ENCODE measurements around the gene MCCD1. TPM values are rescaled to one million over a fixed set of nuclear protein-coding genes. Genes with fewer than 3 reads are reported as not detected.

Gene MCCD1
- total RNA-seq, 2 experiments from 2014 or later = not detected

DNA sequence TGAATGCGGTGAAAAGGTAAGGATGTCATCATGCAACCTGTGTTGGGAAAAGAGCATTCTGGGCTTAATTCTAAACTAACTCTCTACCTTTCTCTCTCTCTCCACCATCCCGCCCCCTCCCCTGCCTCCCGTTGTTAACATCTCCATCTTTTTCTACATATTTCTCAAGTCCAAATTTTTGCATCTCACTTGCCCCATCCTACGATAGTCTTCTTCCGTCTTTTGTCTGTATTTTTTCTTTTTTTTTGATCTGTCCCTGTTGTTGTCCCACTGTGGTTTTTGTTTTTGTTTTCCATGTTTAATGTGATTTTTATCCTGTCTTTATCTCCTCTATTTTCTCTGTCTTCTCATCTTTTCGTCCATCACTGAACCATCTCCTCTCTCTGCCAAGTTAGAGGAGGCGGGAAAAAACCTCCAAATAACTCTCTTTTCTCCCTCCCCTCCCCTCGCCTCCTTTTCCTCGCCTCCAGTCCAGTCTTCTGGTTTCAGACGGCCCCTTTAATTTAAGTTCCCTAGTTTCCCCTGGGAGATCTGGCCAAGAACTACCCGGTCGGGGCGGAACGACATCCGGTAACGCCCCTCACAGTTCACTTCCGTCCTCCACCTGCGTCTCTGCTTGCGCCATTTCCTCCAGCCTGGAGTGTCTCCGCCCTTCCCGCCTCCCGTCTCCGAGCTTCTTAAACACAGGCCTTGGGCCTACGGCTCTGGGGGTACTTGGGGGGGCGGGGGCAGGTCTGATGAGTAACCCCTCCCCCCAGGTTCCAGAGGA lies 18.4 kb downstream of the MCCD1 start, which contains the start of gene NFKBIL1:
TSS of gene NFKBIL1 (plus strand) at position 651 of the 769 bp plus-strand sequence. CDS start at position 738, 87 bp downstream.
- H3K4me3 Mint-ChIP-seq = peak within 1 kb of the TSS; percentile 86
- TF ChIP-seq, protein P1, sequence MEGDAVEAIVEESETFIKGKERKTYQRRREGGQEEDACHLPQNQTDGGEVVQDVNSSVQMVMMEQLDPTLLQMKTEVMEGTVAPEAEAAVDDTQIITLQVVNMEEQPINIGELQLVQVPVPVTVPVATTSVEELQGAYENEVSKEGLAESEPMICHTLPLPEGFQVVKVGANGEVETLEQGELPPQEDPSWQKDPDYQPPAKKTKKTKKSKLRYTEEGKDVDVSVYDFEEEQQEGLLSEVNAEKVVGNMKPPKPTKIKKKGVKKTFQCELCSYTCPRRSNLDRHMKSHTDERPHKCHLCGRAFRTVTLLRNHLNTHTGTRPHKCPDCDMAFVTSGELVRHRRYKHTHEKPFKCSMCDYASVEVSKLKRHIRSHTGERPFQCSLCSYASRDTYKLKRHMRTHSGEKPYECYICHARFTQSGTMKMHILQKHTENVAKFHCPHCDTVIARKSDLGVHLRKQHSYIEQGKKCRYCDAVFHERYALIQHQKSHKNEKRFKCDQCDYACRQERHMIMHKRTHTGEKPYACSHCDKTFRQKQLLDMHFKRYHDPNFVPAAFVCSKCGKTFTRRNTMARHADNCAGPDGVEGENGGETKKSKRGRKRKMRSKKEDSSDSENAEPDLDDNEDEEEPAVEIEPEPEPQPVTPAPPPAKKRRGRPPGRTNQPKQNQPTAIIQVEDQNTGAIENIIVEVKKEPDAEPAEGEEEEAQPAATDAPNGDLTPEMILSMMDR (IDR thresholded peaks at IDR 0.05) = peak; percentile 21
- Histone ChIP-seq H3K9me3 (ENCODE audit: control insufficient read depth in 1 of 2, insufficient read depth in 1 of 2, low read length in 2 of 2) (no peaks in the 10 kb centered on the region), H3K27me3 (ENCODE audit: control insufficient read depth in 1 of 2, insufficient read depth in 2 of 2, low read length in 2 of 2) (no peaks in the 10 kb centered on the region), H3K4me3 (ENCODE audit: low read length) (peak within 1 kb of the TSS; percentile 62), H3K4me1 (ENCODE audit: insufficient read depth, low read length) (peaks cover 47% of the 10 kb centered on the region), H3K27ac (ENCODE audit: low read depth in 1 of 2, low read length in 2 of 2) (peak within 1 kb of the TSS; percentile 72 to 89), H3K36me3 (ENCODE audit: insufficient read depth, low read length) (peaks cover 8% of the 10 kb centered on the region)
- no peaks in the 10 kb centered on the region for H3K9me3 Mint-ChIP-seq
- H3K27me3 Mint-ChIP-seq = no peaks in the 10 kb centered on the region
- H3K27ac Mint-ChIP-seq = peak within 1 kb of the TSS; percentile 84
- CTCF ChIA-PET = interaction anchor here (0.6 to 11.8 kb wide), 11 partner anchors 9 to 921 kb away, joined by 3 to 284 read pairs (median 4); partner anchors contain the start of genes LST1, LTB, NCR3 and TNF
- DNase-seq (peak; percentile 74 to 95 (median 84)), ATAC-seq (ENCODE audit: poor library complexity) (peak; percentile 78)
- intact Hi-C loops (cut with DNase I, micrococcal nuclease) = loop anchor here (1.0 to 5.0 kb wide), 6 partner anchors 33 to 350 kb away; partner anchors contain the start of genes BAG6 (in 1 of the 2), EHMT2 (in 1 of the 2) and PRRC2A (in 1 of the 2)
- H3K36me3 Mint-ChIP-seq (ENCODE audit: low read depth) = peaks cover 7% of the 10 kb centered on the region
- H3K4me1 Mint-ChIP-seq (ENCODE audit: low read depth) = peaks cover 41% of the 10 kb centered on the region
- POLR2A ChIA-PET = interaction anchor here (0.6 to 8.1 kb wide), 11 partner anchors 12 to 275 kb away, joined by 3 to 220 read pairs (median 5); partner anchors contain the start of genes ABHD16A, BAG6, HSPA1A and HSPA1L

DNA sequence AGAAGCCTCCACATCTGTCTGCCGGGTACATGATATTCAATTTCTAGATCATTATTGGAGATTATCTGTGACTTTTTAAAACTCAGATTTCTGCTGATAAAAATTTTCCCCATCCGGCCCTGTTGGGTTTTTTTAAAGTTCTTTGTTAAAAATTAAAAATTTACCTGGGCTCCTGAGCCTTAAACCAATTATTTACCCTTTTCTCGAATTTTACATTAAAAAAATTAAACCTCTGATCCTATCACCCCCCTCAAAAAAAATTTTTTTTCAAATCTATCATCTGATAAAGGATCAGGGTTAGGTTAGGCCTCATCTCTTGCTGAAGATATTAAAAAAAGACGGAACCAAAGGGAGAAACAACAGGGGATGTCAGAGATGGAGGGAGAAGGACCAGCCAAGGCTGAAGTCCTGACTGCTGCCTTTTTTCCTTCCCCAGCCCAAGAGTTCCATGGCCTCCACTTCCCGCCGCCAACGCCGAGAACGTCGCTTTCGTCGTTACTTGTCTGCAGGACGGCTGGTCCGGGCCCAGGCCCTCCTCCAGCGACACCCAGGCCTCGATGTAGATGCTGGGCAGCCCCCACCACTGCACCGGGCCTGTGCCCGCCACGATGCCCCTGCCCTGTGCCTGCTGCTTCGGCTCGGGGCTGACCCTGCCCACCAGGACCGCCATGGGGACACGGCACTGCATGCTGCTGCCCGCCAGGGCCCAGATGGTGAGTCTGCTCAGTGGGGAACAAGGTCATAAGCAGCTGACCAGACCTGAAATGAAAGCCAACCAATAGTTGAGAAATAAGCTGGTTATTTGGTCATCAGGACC lies 19.2 kb downstream of the MCCD1 start:
- TF ChIP-seq, protein P1 (IDR thresholded peaks at IDR 0.05) = no peak
- intact Hi-C loops (cut with DNase I, micrococcal nuclease) = loop anchor here (1.0 to 5.0 kb wide), 5 partner anchors 32 to 349 kb away; partner anchors contain the start of genes BAG6 (in 1 of the 2), EHMT2 (in 1 of the 2) and PRRC2A (in 1 of the 2)
- H3K4me3 ChIP-seq (ENCODE audit: low read length) = peak overlapping the region; percentile 62
- H3K27me3 ChIP-seq (ENCODE audit: control insufficient read depth in 1 of 2, insufficient read depth in 2 of 2, low read length in 2 of 2) = no peaks in the 10 kb centered on the region
- peak overlapping the region; percentile 84 for H3K27ac Mint-ChIP-seq
- peaks cover 39% of the 10 kb centered on the region for H3K4me1 ChIP-seq (ENCODE audit: insufficient read depth, low read length)
- CTCF ChIA-PET = interaction anchor here (0.5 to 11.8 kb wide), 5 partner anchors 17 to 922 kb away, joined by 3 to 284 read pairs (median 4); partner anchors contain the start of genes LTB, MUCL3, NCR3 and TNF
- no peaks in the 10 kb centered on the region for H3K9me3 Mint-ChIP-seq
- peaks cover 34% of the 10 kb centered on the region for H3K4me1 Mint-ChIP-seq (ENCODE audit: low read depth)
- H3K9me3 ChIP-seq (ENCODE audit: control insufficient read depth in 1 of 2, insufficient read depth in 1 of 2, low read length in 2 of 2) = no peaks in the 10 kb centered on the region
- DNase-seq (peak in 1 of 14 experiments; percentile 49), ATAC-seq (ENCODE audit: poor library complexity) (no peak)
- H3K4me3 Mint-ChIP-seq = peak overlapping the region; percentile 86
- POLR2A ChIA-PET = interaction anchor here (0.6 to 8.1 kb wide), 9 partner anchors 11 to 267 kb away, joined by 3 to 220 read pairs (median 5); partner anchors contain the start of genes ABHD16A, BAG6, HSPA1A and HSPA1L
- peaks cover 6% of the 10 kb centered on the region for H3K36me3 Mint-ChIP-seq (ENCODE audit: low read depth)
- peaks cover 8% of the 10 kb centered on the region for H3K36me3 ChIP-seq (ENCODE audit: insufficient read depth, low read length)
- H3K27me3 Mint-ChIP-seq = no peaks in the 10 kb centered on the region
- H3K27ac ChIP-seq (ENCODE audit: low read depth in 1 of 2, low read length in 2 of 2) = peak overlapping the region; percentile 72 to 89

DNA sequence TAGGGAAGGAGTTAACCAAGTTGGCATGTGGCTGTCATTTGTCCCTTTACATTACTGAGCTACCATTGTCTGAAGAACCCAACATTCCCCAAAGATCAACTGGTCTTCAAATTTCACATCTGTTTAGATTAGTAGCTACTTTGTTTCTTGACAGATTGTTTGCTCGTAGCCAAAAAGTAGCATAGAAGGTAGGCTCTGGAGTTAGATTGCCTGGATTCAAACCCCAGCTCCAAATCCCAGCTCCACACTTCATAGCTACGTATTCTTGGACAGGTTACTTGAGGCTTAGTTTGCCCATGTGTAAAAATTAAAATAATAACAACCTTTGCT lies 19.7 kb downstream of the MCCD1 start:
- peaks cover 29% of the 10 kb centered on the region for H3K4me1 Mint-ChIP-seq (ENCODE audit: low read depth)
- no peaks in the 10 kb centered on the region for H3K9me3 Mint-ChIP-seq
- intact Hi-C loops (cut with DNase I, micrococcal nuclease) = loop anchor here in 1 of 2 experiments (5.0 kb wide), 2 partner anchors 104 to 349 kb away; partner anchors contain the start of genes BAG6 and EHMT2
- H3K4me1 ChIP-seq (ENCODE audit: insufficient read depth, low read length) = peaks cover 36% of the 10 kb centered on the region
- H3K36me3 Mint-ChIP-seq (ENCODE audit: low read depth) = peaks cover 6% of the 10 kb centered on the region
- no peaks in the 10 kb centered on the region for H3K27me3 ChIP-seq (ENCODE audit: control insufficient read depth in 1 of 2, insufficient read depth in 2 of 2, low read length in 2 of 2)
- H3K4me3 ChIP-seq (ENCODE audit: low read length) = no peak overlapping the region
- ChIA-PET CTCF (interaction anchor here (0.5 to 11.8 kb wide), 3 partner anchors 30 to 607 kb away, joined by 3 to 284 read pairs (median 169); partner anchors contain the start of genes LTB, MUCL3, NCR3 and TNF), POLR2A (interaction anchor here (2.4 to 8.1 kb wide), 4 partner anchors 10 to 103 kb away, joined by 10 to 220 read pairs (median 66); partner anchors contain the start of genes BAG6, LST1, LTB and TNF)
- H3K4me3 Mint-ChIP-seq = no peak overlapping the region
- ATAC-seq (ENCODE audit: poor library complexity) (no peak), DNase-seq (no peak)
- TF ChIP-seq, protein P1 (IDR thresholded peaks at IDR 0.05) = no peak
- peaks cover 8% of the 10 kb centered on the region for H3K36me3 ChIP-seq (ENCODE audit: insufficient read depth, low read length)
- H3K27ac Mint-ChIP-seq = peak overlapping the region; percentile 84
- peak overlapping the region; percentile 72 to 89 for H3K27ac ChIP-seq (ENCODE audit: low read depth in 1 of 2, low read length in 2 of 2)
- no peaks in the 10 kb centered on the region for H3K9me3 ChIP-seq (ENCODE audit: control insufficient read depth in 1 of 2, insufficient read depth in 1 of 2, low read length in 2 of 2)
- H3K27me3 Mint-ChIP-seq = no peaks in the 10 kb centered on the region

All from CD4-positive, alpha-beta T cell (primary cell).